GM19452 (cell line): ENCODE measurements around the gene DTX3.
"Not testable (repeated sequence)": the region's sequence is repeated elsewhere in the genome, so short reads cannot be mapped to it uniquely, and the experiment has no call there.

Experiments
- ATAC-seq: cut with Tn5 transposase; IDR thresholded peaks from one replicate; pipeline ENCODE4 v1.9.1; 2021; ENCODE audit not compliant: unreplicated experiment

DTX3 gene

GRCh38 chr12:57583008-57583831 is 21.4 kb upstream of the DTX3 start:
- peak; percentile 99 for ATAC-seq

- ATAC-seq: no peak
These were observed 20.6 kb upstream of the DTX3 start for GRCh38 chr12:57584050-57584449.

GRCh38 chr12:57584690-57585089 is 19.9 kb upstream of the DTX3 start:
- no peak for ATAC-seq

GRCh38 chr12:57585156-57585555 is 19.5 kb upstream of the DTX3 start:
- no peak for ATAC-seq

- no peak for ATAC-seq
These were observed 18.5 kb upstream of the DTX3 start for GRCh38 chr12:57586128-57586527.

GRCh38 chr12:57586832-57587429 is 17.7 kb upstream of the DTX3 start:
- ATAC-seq: no peak

- not testable (repeated sequence) for ATAC-seq
These were observed 15.5 kb upstream of the DTX3 start for GRCh38 chr12:57588951-57589610.

GRCh38 chr12:57590479-57590863 is 14.2 kb upstream of the DTX3 start:
- no peak for ATAC-seq

- peak; percentile 95 for ATAC-seq
These were observed 13.5 kb upstream of the DTX3 start, which contains the start of gene PIP4K2C for GRCh38 chr12:57590864-57591781. TSS of gene PIP4K2C (plus strand) at chr12:57591192. CDS start at chr12:57591290, 98 bp downstream.

- ATAC-seq: no peak
These were observed 12.8 kb upstream of the DTX3 start for GRCh38 chr12:57591782-57592325.

GRCh38 chr12:57592551-57593165 is 12.0 kb upstream of the DTX3 start:
- no peak for ATAC-seq

- ATAC-seq: no peak
These were observed 11.4 kb upstream of the DTX3 start for GRCh38 chr12:57593187-57593586.

GRCh38 chr12:57600395-57600794 is 4.2 kb upstream of the DTX3 start:
- ATAC-seq: no peak

GRCh38 chr12:57602544-57602943 is 2.1 kb upstream of the DTX3 start:
- no peak for ATAC-seq

GRCh38 chr12:57603324-57603723 is 1.3 kb upstream of the DTX3 start:
- no peak for ATAC-seq

- no peak for ATAC-seq
These were observed 690 bp upstream of the DTX3 start for GRCh38 chr12:57603815-57604453.

GRCh38 chr12:57604992-57605810 is 577 bp downstream of the DTX3 start:
- ATAC-seq: no peak

- no peak for ATAC-seq
These were observed 1.2 kb downstream of the DTX3 start for GRCh38 chr12:57605811-57606311.

GRCh38 chr12:57606399-57606798 is 1.8 kb downstream of the DTX3 start:
- no peak for ATAC-seq
